ENCODE data around the gene TMEM221. TPM values are rescaled to one million over a fixed set of nuclear protein-coding genes. Genes with fewer than 3 reads are reported as not detected.

Gene TMEM221
- total and polyA plus RNA-seq, 9 of the 15 experiments (the other 6 are each of a cell fraction or from before 2014, with no cell fraction given), result 0.06 to 0.35 TPM; not detected in 7

DNA sequence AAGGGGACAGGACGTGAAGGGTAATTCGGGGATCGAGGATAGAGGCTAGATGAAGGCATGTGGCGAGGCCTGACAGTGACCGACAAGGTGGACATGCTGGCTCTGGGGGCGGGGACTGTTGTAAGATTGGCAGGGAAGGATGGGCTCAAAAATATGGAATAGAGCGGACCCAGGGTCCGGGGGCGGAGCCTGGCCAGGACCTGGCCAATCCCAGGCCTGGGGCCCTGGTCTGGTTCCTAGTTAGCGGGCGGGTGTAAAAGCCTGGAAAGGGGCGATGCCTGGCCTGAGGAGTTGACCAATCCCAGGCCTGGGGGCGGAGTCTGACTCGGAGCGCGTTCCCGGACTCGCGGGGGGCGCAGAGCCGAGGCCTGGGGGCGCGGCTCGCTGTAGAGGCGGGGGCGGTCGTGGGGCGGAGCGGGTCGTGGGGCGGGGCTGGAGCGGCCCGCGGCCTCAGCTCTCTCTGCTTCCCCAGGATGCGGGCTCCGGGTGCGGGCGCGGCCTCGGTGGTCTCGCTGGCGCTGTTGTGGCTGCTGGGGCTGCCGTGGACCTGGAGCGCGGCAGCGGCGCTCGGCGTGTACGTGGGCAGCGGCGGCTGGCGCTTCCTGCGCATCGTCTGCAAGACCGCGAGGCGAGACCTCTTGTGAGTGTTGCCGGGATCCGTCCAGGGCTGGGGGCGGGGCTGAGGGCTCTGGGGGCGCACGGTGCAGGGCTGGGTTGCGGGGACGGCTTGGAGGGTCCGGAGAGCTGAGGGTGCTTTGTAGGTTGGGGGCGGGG, 21.8 kb upstream of the TMEM221 start, which contains the start of gene SLC27A1 (continued):
- TF ChIP-seq ZFX (CRISPR knock-in tag; IDR thresholded peaks at IDR 0.05) (peak; percentile 23; the same call in 1 of the 2 replicates), ERF (CRISPR knock-in tag; IDR thresholded peaks at IDR 0.05) (0 out of 2 replicates have a peak, but pooled peaks have one; percentile 54), ATF7 (IDR thresholded peaks at IDR 0.05) (no peak; the same call in 1 of the 2 replicates), ZNF76 (CRISPR knock-in tag; IDR thresholded peaks at IDR 0.05; ENCODE audit: borderline replicate concordance) (no peak), ZNF124 (CRISPR knock-in tag; IDR thresholded peaks at IDR 0.05) (no peak), TSC22D4 (tag; IDR thresholded peaks at IDR 0.05) (no peak), ZNF143 (CRISPR knock-in tag; IDR thresholded peaks at IDR 0.05) (no peak), TEAD4 (IDR thresholded peaks at IDR 0.05; ENCODE audit: low read length) (no peak), TEAD4 (CRISPR knock-in tag; IDR thresholded peaks at IDR 0.05; ENCODE audit: borderline replicate concordance) (no peak), YY1 (IDR thresholded peaks at IDR 0.05; ENCODE audit: borderline replicate concordance in 1 of 3, control insufficient read depth in 1 of 3, extremely low read depth in 1 of 3, insufficient read depth in 3 of 3, insufficient read length in 1 of 3, insufficient replicate concordance in 2 of 3, low read depth in 1 of 3, low read length in 2 of 3) (no peak), KLF1 (tag; IDR thresholded peaks at IDR 0.05) (no peak), HOXB6 (CRISPR knock-in tag; IDR thresholded peaks at IDR 0.05; ENCODE audit: borderline replicate concordance) (no peak), ELF2 (CRISPR knock-in tag; IDR thresholded peaks at IDR 0.05) (no peak), NCOA4 (IDR thresholded peaks at IDR 0.05; ENCODE audit: partially characterized antibody) (no peak), BCOR (IDR thresholded peaks at IDR 0.05) (no peak)
- TF ChIP-seq, protein P1, sequence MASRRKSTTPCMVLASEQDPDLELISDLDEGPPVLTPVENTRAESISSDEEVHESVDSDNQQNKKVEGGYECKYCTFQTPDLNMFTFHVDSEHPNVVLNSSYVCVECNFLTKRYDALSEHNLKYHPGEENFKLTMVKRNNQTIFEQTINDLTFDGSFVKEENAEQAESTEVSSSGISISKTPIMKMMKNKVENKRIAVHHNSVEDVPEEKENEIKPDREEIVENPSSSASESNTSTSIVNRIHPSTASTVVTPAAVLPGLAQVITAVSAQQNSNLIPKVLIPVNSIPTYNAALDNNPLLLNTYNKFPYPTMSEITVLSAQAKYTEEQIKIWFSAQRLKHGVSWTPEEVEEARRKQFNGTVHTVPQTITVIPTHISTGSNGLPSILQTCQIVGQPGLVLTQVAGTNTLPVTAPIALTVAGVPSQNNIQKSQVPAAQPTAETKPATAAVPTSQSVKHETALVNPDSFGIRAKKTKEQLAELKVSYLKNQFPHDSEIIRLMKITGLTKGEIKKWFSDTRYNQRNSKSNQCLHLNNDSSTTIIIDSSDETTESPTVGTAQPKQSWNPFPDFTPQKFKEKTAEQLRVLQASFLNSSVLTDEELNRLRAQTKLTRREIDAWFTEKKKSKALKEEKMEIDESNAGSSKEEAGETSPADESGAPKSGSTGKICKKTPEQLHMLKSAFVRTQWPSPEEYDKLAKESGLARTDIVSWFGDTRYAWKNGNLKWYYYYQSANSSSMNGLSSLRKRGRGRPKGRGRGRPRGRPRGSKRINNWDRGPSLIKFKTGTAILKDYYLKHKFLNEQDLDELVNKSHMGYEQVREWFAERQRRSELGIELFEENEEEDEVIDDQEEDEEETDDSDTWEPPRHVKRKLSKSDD (conservative IDR thresholded peaks at IDR 0.05; ENCODE audit: low read length), result no peak
- TF ChIP-seq, protein P2, sequence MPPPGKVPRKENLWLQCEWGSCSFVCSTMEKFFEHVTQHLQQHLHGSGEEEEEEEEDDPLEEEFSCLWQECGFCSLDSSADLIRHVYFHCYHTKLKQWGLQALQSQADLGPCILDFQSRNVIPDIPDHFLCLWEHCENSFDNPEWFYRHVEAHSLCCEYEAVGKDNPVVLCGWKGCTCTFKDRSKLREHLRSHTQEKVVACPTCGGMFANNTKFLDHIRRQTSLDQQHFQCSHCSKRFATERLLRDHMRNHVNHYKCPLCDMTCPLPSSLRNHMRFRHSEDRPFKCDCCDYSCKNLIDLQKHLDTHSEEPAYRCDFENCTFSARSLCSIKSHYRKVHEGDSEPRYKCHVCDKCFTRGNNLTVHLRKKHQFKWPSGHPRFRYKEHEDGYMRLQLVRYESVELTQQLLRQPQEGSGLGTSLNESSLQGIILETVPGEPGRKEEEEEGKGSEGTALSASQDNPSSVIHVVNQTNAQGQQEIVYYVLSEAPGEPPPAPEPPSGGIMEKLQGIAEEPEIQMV (tag; conservative IDR thresholded peaks at IDR 0.05; ENCODE audit: low read depth), result no peak
- TF ChIP-seq, protein P3, sequence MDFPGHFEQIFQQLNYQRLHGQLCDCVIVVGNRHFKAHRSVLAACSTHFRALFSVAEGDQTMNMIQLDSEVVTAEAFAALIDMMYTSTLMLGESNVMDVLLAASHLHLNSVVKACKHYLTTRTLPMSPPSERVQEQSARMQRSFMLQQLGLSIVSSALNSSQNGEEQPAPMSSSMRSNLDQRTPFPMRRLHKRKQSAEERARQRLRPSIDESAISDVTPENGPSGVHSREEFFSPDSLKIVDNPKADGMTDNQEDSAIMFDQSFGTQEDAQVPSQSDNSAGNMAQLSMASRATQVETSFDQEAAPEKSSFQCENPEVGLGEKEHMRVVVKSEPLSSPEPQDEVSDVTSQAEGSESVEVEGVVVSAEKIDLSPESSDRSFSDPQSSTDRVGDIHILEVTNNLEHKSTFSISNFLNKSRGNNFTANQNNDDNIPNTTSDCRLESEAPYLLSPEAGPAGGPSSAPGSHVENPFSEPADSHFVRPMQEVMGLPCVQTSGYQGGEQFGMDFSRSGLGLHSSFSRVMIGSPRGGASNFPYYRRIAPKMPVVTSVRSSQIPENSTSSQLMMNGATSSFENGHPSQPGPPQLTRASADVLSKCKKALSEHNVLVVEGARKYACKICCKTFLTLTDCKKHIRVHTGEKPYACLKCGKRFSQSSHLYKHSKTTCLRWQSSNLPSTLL (IDR thresholded peaks at IDR 0.05), result no peak
- TF ChIP-seq, protein P4, sequence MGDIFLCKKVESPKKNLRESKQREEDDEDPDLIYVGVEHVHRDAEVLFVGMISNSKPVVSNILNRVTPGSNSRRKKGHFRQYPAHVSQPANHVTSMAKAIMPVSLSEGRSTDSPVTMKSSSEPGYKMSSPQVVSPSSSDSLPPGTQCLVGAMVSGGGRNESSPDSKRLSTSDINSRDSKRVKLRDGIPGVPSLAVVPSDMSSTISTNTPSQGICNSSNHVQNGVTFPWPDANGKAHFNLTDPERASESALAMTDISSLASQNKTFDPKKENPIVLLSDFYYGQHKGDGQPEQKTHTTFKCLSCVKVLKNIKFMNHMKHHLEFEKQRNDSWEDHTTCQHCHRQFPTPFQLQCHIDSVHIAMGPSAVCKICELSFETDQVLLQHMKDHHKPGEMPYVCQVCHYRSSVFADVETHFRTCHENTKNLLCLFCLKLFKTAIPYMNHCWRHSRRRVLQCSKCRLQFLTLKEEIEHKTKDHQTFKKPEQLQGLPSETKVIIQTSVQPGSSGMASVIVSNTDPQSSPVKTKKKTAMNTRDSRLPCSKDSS (IDR thresholded peaks at IDR 0.05; ENCODE audit: low read depth, partially characterized antibody), result no peak

All from K562 (cell line).